Endothelial cell of umbilical vein (primary cell): ENCODE measurements around the gene TMEM204.

ENCODE experiments used
- EZH2 ChIP-seq: IDR thresholded peaks from 2 replicates; pipeline ENCODE4 v1.6.1; 2012; ENCODE audit warnings: borderline replicate concordance, low read depth, mild to moderate bottlenecking, moderate library complexity, low read length, inconsistent platforms; ENCODE audit not compliant: severe bottlenecking
- POLR2AphosphoS5 ChIP-seq: IDR thresholded peaks from 2 replicates; pipeline ENCODE4 v1.6.1; 2012; ENCODE audit warnings: low read depth, mild to moderate bottlenecking, control low read depth, low read length, moderate library complexity; ENCODE audit not compliant: insufficient read depth
- TF ChIP-seq, protein P1 (sequence below), 2 donors: IDR thresholded peaks; 1 replicate in 1 of 2; 2 replicates in 1 of 2; pipeline ENCODE4 v1.5.1; 2011; ENCODE audit warnings: low read length in 2 of 2, mild to moderate bottlenecking in 2 of 2, moderate library complexity in 2 of 2, control low read depth in 1 of 2, inconsistent platforms in 1 of 2, low read depth in 1 of 2; ENCODE audit not compliant: insufficient read depth in 1 of 2; ENCODE audit errors: extremely low read depth in 1 of 2
- TF ChIP-seq, protein P2 (sequence below): IDR thresholded peaks from 2 replicates; pipeline ENCODE4 v1.6.1; 2011; ENCODE audit not compliant: insufficient read depth, insufficient read length

DNA sequence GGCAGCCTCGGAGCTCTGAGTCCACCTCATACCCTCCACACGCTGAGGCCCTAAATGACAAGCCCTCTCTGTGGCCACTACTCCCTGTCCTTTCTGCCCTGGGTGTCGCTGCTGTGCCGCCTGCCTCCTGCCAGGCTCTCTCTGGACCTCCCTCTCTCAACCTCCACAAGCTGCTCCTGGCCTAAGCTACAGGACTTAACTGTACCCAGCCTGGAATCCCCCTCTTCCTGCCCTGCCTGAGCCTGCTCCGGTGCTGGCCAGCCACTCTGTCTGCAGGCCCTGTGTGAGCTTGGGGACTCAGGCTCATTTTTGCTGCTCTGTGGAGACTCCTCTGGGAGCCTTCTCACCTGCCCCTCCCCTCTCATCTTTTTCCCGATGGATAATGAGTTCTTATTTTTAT is 56.9 kb downstream of the TMEM204 start:
- TF ChIP-seq, protein P1, sequence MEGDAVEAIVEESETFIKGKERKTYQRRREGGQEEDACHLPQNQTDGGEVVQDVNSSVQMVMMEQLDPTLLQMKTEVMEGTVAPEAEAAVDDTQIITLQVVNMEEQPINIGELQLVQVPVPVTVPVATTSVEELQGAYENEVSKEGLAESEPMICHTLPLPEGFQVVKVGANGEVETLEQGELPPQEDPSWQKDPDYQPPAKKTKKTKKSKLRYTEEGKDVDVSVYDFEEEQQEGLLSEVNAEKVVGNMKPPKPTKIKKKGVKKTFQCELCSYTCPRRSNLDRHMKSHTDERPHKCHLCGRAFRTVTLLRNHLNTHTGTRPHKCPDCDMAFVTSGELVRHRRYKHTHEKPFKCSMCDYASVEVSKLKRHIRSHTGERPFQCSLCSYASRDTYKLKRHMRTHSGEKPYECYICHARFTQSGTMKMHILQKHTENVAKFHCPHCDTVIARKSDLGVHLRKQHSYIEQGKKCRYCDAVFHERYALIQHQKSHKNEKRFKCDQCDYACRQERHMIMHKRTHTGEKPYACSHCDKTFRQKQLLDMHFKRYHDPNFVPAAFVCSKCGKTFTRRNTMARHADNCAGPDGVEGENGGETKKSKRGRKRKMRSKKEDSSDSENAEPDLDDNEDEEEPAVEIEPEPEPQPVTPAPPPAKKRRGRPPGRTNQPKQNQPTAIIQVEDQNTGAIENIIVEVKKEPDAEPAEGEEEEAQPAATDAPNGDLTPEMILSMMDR (IDR thresholded peaks at IDR 0.05; ENCODE audit: extremely low read depth in 1 of 2, insufficient read depth in 1 of 2, low read depth in 1 of 2, low read length in 2 of 2), result no peak
- no peak for TF ChIP-seq POLR2AphosphoS5
- TF ChIP-seq, protein P2, sequence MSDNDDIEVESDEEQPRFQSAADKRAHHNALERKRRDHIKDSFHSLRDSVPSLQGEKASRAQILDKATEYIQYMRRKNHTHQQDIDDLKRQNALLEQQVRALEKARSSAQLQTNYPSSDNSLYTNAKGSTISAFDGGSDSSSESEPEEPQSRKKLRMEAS, result no peak
- TF ChIP-seq EZH2, result no peak
